WERI-Rb-1 (cell line): ENCODE measurements around the gene OR13C4.

Experiments
- DNase-seq: peaks from one replicate; pipeline ENCODE4 v3.0.0-alpha.2; 2020
- H3K27ac ChIP-seq: fragments of 250-450 bp; sonication (Bioruptor Pico); 2 replicates; pipeline ENCODE4 v1.5.1; 2020; ENCODE audit warnings: mild to moderate bottlenecking, moderate library complexity
- H3K27me3 ChIP-seq: fragments of 250-450 bp; sonication (Bioruptor Pico); 2 replicates; pipeline ENCODE4 v1.5.1; 2021; ENCODE audit warnings: mild to moderate bottlenecking, low read depth, moderate library complexity; ENCODE audit not compliant: insufficient read depth, severe bottlenecking
- H3K36me3 ChIP-seq: fragments of 250-450 bp; sonication (Bioruptor Pico); 2 replicates; pipeline ENCODE4 v1.5.1; 2020; ENCODE audit warnings: mild to moderate bottlenecking, moderate library complexity
- H3K4me3 ChIP-seq: 2 replicates; pipeline ENCODE4 v1.5.1; 2011; ENCODE audit warnings: low read depth, mild to moderate bottlenecking, control low read depth, low read length
- H3K9me3 ChIP-seq: fragments of 250-450 bp; sonication (Bioruptor Pico); 2 replicates; pipeline ENCODE4 v1.5.1; 2021; ENCODE audit warnings: mild to moderate bottlenecking, moderate library complexity; ENCODE audit not compliant: severe bottlenecking
- CTCF ChIP-seq: IDR thresholded peaks from 2 replicates; pipeline ENCODE4 v1.5.1; 2011; ENCODE audit warnings: low read depth, mild to moderate bottlenecking, control low read depth, inconsistent platforms, low read length

OR13C4 gene

GRCh38 chr9:104527109-104527508 lies at the start of gene OR13C4:
TSS of gene OR13C4 (minus strand) at chr9:104527209. CDS start at chr9:104527209, 0 bp downstream.
- Histone ChIP-seq H3K27ac (no peak within 1 kb of the TSS), H3K4me3 (no peak within 1 kb of the TSS), H3K9me3 (no peaks in the 10 kb centered on the region), H3K36me3 (no peaks in the 10 kb centered on the region), H3K27me3 (no peaks in the 10 kb centered on the region)
- no peak for TF ChIP-seq CTCF
- DNase-seq = no peak

- Histone ChIP-seq H3K4me3 (no peak overlapping the region), H3K27ac (no peak overlapping the region), H3K27me3 (no peaks in the 10 kb centered on the region), H3K36me3 (no peaks in the 10 kb centered on the region), H3K9me3 (no peaks in the 10 kb centered on the region)
- TF ChIP-seq CTCF = no peak
- no peak for DNase-seq
Measured at GRCh38 chr9:104575456-104575855, 48.4 kb upstream of the OR13C4 start.

- DNase-seq = no peak
- Histone ChIP-seq H3K9me3 (no peaks in the 10 kb centered on the region), H3K4me3 (no peak overlapping the region), H3K36me3 (no peaks in the 10 kb centered on the region), H3K27me3 (no peaks in the 10 kb centered on the region), H3K27ac (no peak overlapping the region)
- TF ChIP-seq CTCF = no peak
Measured at GRCh38 chr9:104572612-104573011, 45.6 kb upstream of the OR13C4 start.

- DNase-seq = no peak
- Histone ChIP-seq H3K27ac (no peak within 1 kb of the TSS), H3K4me3 (no peak within 1 kb of the TSS), H3K36me3 (no peaks in the 10 kb centered on the region), H3K9me3 (no peaks in the 10 kb centered on the region), H3K27me3 (no peaks in the 10 kb centered on the region)
- TF ChIP-seq CTCF = no peak
Measured at GRCh38 chr9:104568868-104569267, 41.9 kb upstream of the OR13C4 start, which contains the start of gene OR13C8. TSS of gene OR13C8 (plus strand) at chr9:104569168. CDS start at chr9:104569168, 0 bp downstream.

- H3K9me3 ChIP-seq = no peaks in the 10 kb centered on the region
- no peak for DNase-seq
- no peak overlapping the region for H3K27ac ChIP-seq
- H3K4me3 ChIP-seq = no peak overlapping the region
- no peak for TF ChIP-seq CTCF
- no peaks in the 10 kb centered on the region for H3K36me3 ChIP-seq
- no peaks in the 10 kb centered on the region for H3K27me3 ChIP-seq
Measured at GRCh38 chr9:104564358-104564757, 37.3 kb upstream of the OR13C4 start.
